A549 treated with Mapracorat at 1 μM for 4 hours (cell line): Measurements from ENCODE around the gene CHFR. TPM values are rescaled to one million over a fixed set of nuclear protein-coding genes. Genes with fewer than 3 reads are reported as not detected.

ENCODE experiments used
- total RNA-seq: library from RNA; stranded (reverse); fragments of 200-300 nt; extraction: Qiagen RNA extraction; gene quantifications from 5 replicates; pipeline ENCODE4 v1.2.3, GENCODE V29; 2022

CHFR gene
- total RNA-seq: 19.4 to 25.1 TPM (median 22.4 TPM) in 5 replicates

GRCh38 chr12:132887513-132888351 is at the start of gene CHFR:
CHFR (minus strand) TSS chr12:132887605; CDS start chr12:132887328, 277 bp downstream.

GRCh38 chr12:132828706-132829534 is 58.5 kb downstream of the CHFR start, which contains the start of gene GOLGA3:
GOLGA3 (minus strand) TSS chr12:132828869; CDS start chr12:132822128, 6,741 bp downstream.

Other genes starting within 250 kb of the CHFR start
- gene POLE, start 200.3 kb downstream of the CHFR start, total RNA-seq: 44.7 to 53.5 TPM (median 51.4 TPM) in 5 replicates
- 20.6 to 33.5 TPM (median 31.9 TPM) in 5 replicates for gene PXMP2, start 200.0 kb downstream of the CHFR start, total RNA-seq
- gene PGAM5, start 176.8 kb downstream of the CHFR start, total RNA-seq: 40.9 to 57.4 TPM (median 56.6 TPM) in 5 replicates
- gene ANKLE2, start 125.8 kb downstream of the CHFR start, total RNA-seq: 67.9 to 82.6 TPM (median 78.2 TPM) in 5 replicates
- gene GOLGA3, start 58.7 kb downstream of the CHFR start, total RNA-seq: 18.3 to 22.4 TPM (median 21.2 TPM) in 5 replicates
- gene ZNF605, start 68.7 kb upstream of the CHFR start, total RNA-seq: 2.5 to 4.3 TPM (median 3.3 TPM) in 5 replicates
- 7.0 to 9.0 TPM (median 7.7 TPM) in 5 replicates for gene ZNF26, start 98.8 kb upstream of the CHFR start, total RNA-seq
- 10.0 to 14.9 TPM (median 12.7 TPM) in 5 replicates for gene ZNF84, start 149.9 kb upstream of the CHFR start, total RNA-seq
- gene ZNF140, start 193.3 kb upstream of the CHFR start, total RNA-seq: 8.5 to 10.0 TPM (median 9.3 TPM) in 5 replicates
- 0.28 to 0.41 TPM (median 0.31 TPM) in 5 replicates for gene ZNF891, start 242.7 kb upstream of the CHFR start, total RNA-seq
- 1.1 to 2.0 TPM (median 1.6 TPM) in 5 replicates for gene ZNF10, start 243.0 kb upstream of the CHFR start, total RNA-seq